K562 (cell line): Measurements from ENCODE around the gene S100A3. TPM values are rescaled to one million over a fixed set of nuclear protein-coding genes. Genes with fewer than 3 reads are reported as not detected.
A peak's percentile ranks its signal among the peaks of the same experiment; 100 is the strongest.

ENCODE experiments used
- ATF1 ChIP-seq, 2 experiments: fragments of 450-650 bp in 1 of 2; IDR thresholded peaks; 2 replicates each; pipeline ENCODE4 v1.6.1; 2016; ENCODE audit warnings: missing compliant biosample characterization in 1 of 2, missing genetic modification characterization in 1 of 2
- ATF3 ChIP-seq, 2 experiments: fragments of 450-650 bp in 1 of 2; sonication (generic) in 1 of 2; formaldehyde crosslinking in 1 of 2; IDR thresholded peaks in 1 of 2; conservative IDR thresholded peaks in 1 of 2; 2 replicates each; pipeline versions ENCODE4 v1.6.1 to v1.8.1; 2016 to 2023; ENCODE audit warnings: mild to moderate bottlenecking in 2 of 2, moderate library complexity in 2 of 2, inconsistent platforms in 1 of 2, missing genetic modification reagents in 1 of 2
- BMI1 ChIP-seq: fragments of 150-350 bp; IDR thresholded peaks from 2 replicates; pipeline ENCODE4 v1.6.1; 2014; ENCODE audit warnings: low read length
- CCNT2 ChIP-seq: IDR thresholded peaks from 2 replicates; pipeline ENCODE4 v1.6.1; 2011; ENCODE audit warnings: borderline replicate concordance, low read depth, mild to moderate bottlenecking, moderate library complexity, mixed read lengths, low read length; ENCODE audit not compliant: insufficient read length; ENCODE audit errors: extremely low read depth
- CEBPB ChIP-seq: fragments of 450-650 bp; IDR thresholded peaks from 2 replicates; pipeline ENCODE4 v1.6.1; 2016; ENCODE audit warnings: missing genetic modification characterization, missing compliant biosample characterization
- E2F6 ChIP-seq, 2 experiments: IDR thresholded peaks; 2 replicates each; pipeline ENCODE4 v1.6.1; 2011; ENCODE audit warnings: borderline replicate concordance in 1 of 2, control low read depth in 1 of 2, low read depth in 1 of 2, low read length in 1 of 2, mild to moderate bottlenecking in 1 of 2, mixed read lengths in 1 of 2, moderate library complexity in 1 of 2; ENCODE audit not compliant: insufficient read depth in 1 of 2, insufficient read length in 1 of 2, poor library complexity in 1 of 2, severe bottlenecking in 1 of 2; ENCODE audit errors: extremely low read depth in 1 of 2
- FOXP4 ChIP-seq: sonication (generic); formaldehyde crosslinking; IDR thresholded peaks from 2 replicates; pipeline ENCODE4 v1.8.0; 2022; ENCODE audit warnings: mild to moderate bottlenecking, missing genetic modification reagents, borderline replicate concordance
- JUNB ChIP-seq: fragments of 450-650 bp; formaldehyde crosslinking; conservative IDR thresholded peaks from 2 replicates; pipeline ENCODE4 v1.4.0; 2020; ENCODE audit warnings: mild to moderate bottlenecking
- MCM3 ChIP-seq: fragments of 450-650 bp; IDR thresholded peaks from 2 replicates; pipeline ENCODE4 v1.6.1; 2016
- NELFE ChIP-seq: IDR thresholded peaks from 2 replicates; pipeline ENCODE4 v1.6.1; 2011; ENCODE audit warnings: mild to moderate bottlenecking; ENCODE audit not compliant: insufficient read depth, insufficient read length
- PHF8 ChIP-seq: fragments of 200-600 bp; sonication (generic); IDR thresholded peaks from 2 replicates; pipeline ENCODE4 v1.6.1; 2012; ENCODE audit warnings: mixed run types, mild to moderate bottlenecking, inconsistent platforms, low read length, moderate library complexity, borderline replicate concordance
- RNF219 ChIP-seq: fragments of 250-450 bp; sonication (Bioruptor Pico); IDR thresholded peaks from 2 replicates; pipeline ENCODE4 v1.5.0; 2022; ENCODE audit warnings: mild to moderate bottlenecking
- USF1 ChIP-seq: sonication (generic); formaldehyde crosslinking; IDR thresholded peaks from 2 replicates; pipeline ENCODE4 v1.9.0; 2022; ENCODE audit warnings: mild to moderate bottlenecking, missing genetic modification reagents
- ZNF133 ChIP-seq: fragments of 250-450 bp; sonication (Bioruptor Pico); IDR thresholded peaks from 2 replicates; pipeline ENCODE4 v1.4.0; 2020; ENCODE audit warnings: mild to moderate bottlenecking
- ZNF134 ChIP-seq: fragments of 250-450 bp; sonication (Bioruptor Pico); conservative IDR thresholded peaks from 2 replicates; pipeline ENCODE4 v1.4.0; 2020
- ZNF384 ChIP-seq: IDR thresholded peaks from 2 replicates; pipeline ENCODE4 v1.6.1; 2012; ENCODE audit warnings: low read depth, low read length, improper control_type of control experiment
- ZNF644 ChIP-seq: fragments of 200-800 bp; sonication (Bioruptor generic); IDR thresholded peaks from 2 replicates; pipeline ENCODE4 v1.6.1; 2016; ENCODE audit warnings: low read depth, missing genetic modification characterization, missing compliant biosample characterization
- ZNF699 ChIP-seq: fragments of 250-450 bp; sonication (Bioruptor Pico); IDR thresholded peaks from 2 replicates; pipeline ENCODE4 v1.8.0; 2021; ENCODE audit warnings: mild to moderate bottlenecking, moderate library complexity; ENCODE audit not compliant: insufficient replicate concordance
- polyA plus RNA-seq, 8 experiments: library from polyadenylated mRNA; depleted of rRNA in 4 of 8; stranded (reverse) in 5 of 8; unstranded in 3 of 8; fragments of >200 nt; fragmentation: Nextera tagmentation in 2 of 8; fragmentation: Illumina TruSeq in 1 of 8; extraction: Ambion mirVana in 2 of 8; extraction: Trizol in 1 of 8; gene quantifications; 2 replicates each; pipeline versions ENCODE4 v1.2.1 to v1.2.3, GENCODE V29; 2011 to 2014; ENCODE audit warnings: inconsistent platforms in 1 of 8, missing spikeins in 1 of 8
- total RNA-seq, 7 experiments: library from RNA; depleted of rRNA in 6 of 7; stranded (reverse); fragments of >200 nt in 6 of 7; fragmentation: Illumina TruSeq in 2 of 7; extraction: Trizol in 2 of 7; gene quantifications; 2 replicates each; pipeline versions ENCODE4 v1.2.1 to v1.2.3, GENCODE V29; 2011 to 2021; ENCODE audit warnings: low replicate concordance in 1 of 7

S100A3 gene
- total and polyA plus RNA-seq, 9 of the 15 experiments (the other 6 are each of a cell fraction or from before 2014, with no cell fraction given) = 0.08 to 1.7 (median 0.18) TPM; not detected in 4

GRCh38 chr1:153566414-153567371 lies 17.6 kb upstream of the S100A3 start (continued):
- no peak for TF ChIP-seq RNF219 (CRISPR knock-in tag)
- TF ChIP-seq ATF3 (IDR thresholded peaks at IDR 0.05) = peak; percentile 99
- TF ChIP-seq ATF3 (CRISPR knock-in tag; conservative IDR thresholded peaks at IDR 0.05) = peak; percentile 97
- TF ChIP-seq ZNF644 (tag) = peak; percentile 71; the same call in 1 of the 2 replicates
- no peak for TF ChIP-seq ZNF133
- TF ChIP-seq ZNF699 = no peak
- TF ChIP-seq MCM3 = no peak
- TF ChIP-seq JUNB = peak; percentile 42; the same call in 1 of the 2 replicates
- TF ChIP-seq USF1 (CRISPR knock-in tag) = 0 out of 2 replicates have a peak, but pooled peaks have one; percentile 10
- peak; percentile 75 for TF ChIP-seq CCNT2
- no peak for TF ChIP-seq CEBPB (tag)
- TF ChIP-seq ATF1 (CRISPR knock-in tag; IDR thresholded peaks at IDR 0.05) = no peak
- TF ChIP-seq ATF1 (tag; IDR thresholded peaks at IDR 0.05) = peak; percentile 38
- TF ChIP-seq E2F6 (IDR thresholded peaks at IDR 0.05; ENCODE audit: borderline replicate concordance in 1 of 2, extremely low read depth in 1 of 2, insufficient read depth in 1 of 2, insufficient read length in 1 of 2, low read depth in 1 of 2, low read length in 1 of 2, poor library complexity in 1 of 2, severe bottlenecking in 1 of 2) = peak in 1 of 2 experiments; percentile 5
- TF ChIP-seq ZNF384 = no peak
- TF ChIP-seq NELFE = no peak
- TF ChIP-seq FOXP4 = 0 out of 2 replicates have a peak, but pooled peaks have one; percentile 48
- TF ChIP-seq BMI1 = no peak
- TF ChIP-seq PHF8 = peak; percentile 29; the same call in 1 of the 2 replicates
- TF ChIP-seq ZNF134 (CRISPR knock-in tag) = 0 out of 2 replicates have a peak, but pooled peaks have one; percentile 24
